HG02938 (cell line): Measurements from ENCODE around the gene INPP5A.

Experiments
- ATAC-seq: cut with Tn5 transposase; IDR thresholded peaks from one replicate; pipeline ENCODE4 v1.9.1; 2021; ENCODE audit warnings: mild to moderate bottlenecking, moderate library complexity; ENCODE audit not compliant: unreplicated experiment

The INPP5A gene

DNA sequence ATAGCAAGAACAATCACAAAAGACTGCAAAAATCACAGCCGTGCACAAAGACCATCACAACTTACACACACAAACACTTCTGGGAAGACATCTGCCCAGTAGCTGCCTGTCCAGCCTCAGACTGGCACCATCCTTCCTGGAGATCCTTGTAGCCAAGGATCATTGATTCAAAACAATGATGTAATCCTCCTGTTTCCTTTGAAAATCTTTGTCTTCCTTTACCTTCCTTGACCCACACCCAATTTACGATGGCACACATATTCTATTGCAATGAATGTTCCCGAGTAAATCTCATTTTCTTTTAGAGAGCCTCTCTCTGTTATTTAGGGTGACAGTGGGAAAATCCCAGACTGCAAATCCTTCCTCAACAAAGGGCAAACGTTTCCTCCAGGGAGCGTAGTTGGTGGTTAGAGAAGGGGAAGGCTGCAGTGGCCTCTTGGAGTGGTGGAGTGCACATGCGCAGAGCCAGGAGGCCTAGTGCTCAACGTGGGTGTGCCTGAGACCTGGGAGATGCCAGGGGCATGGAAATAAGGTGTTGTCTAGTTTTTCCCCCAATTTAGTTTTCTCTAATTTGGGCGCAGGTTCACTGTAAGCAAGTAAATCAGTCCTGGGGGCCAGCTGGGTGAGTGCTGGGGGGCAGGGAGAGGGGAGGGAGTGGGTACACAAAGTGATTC is 3.1 kb upstream of the INPP5A start:
- ATAC-seq, result no peak

DNA sequence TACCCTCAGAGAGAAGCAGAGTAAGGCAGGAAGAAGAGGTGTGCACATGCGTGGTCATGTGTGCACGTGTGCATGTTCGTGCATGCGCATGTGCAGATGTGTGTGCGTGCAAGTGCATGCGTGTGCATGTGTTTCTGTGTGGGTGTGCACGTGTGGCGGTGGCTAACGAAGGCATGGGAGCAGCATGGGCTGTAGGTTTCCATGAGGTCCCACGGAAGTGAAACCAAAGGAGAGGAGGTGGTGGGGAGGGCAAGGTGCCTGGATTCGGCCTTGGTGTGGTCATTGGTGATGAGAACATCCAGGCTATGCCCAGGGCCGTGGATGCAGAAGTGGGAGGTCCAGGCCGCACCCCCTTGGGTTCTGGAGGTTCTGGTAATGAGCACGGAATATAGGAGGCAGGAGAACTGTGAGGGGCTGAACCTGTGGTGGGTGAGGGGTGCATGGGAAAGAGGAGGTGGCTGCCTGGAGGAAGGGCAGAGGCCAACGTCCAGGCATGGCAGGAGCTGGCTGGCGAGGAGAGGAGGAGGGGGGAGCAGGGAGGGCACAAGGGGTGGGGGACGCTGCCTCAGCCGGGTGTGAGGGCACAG is 2.4 kb upstream of the INPP5A start:
- ATAC-seq, result no peak

DNA sequence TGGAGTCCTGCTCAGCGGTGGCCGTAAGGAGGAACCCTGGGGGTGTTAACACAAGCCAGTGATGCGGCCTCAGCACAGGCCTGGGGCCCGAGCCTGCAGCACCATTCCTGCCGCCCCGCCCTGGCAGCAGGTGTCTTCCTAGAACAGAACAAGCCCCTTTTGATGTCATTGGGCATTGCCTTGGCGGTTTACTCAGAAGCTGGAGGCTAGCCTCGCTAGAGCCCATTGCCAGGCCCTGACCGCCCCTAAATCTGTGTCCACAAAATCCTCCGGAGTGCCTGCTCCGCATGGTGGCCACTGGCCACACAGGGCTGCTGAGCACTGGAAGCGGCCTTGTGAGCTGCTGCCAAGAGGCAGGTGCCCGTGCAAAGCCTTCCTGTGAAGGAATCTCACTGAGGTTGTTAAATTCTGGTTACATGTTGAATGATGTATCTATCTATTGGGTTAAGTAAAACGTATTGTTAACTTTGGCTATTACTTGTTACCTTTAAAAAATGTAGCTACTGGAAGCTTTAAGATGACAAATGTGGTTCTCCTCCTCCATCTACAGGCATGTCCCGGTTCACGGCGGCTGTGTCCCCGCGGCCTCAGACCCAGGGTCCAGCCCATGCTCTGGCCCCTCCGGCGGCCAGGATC is 1.2 kb upstream of the INPP5A start:
- no peak for ATAC-seq

DNA sequence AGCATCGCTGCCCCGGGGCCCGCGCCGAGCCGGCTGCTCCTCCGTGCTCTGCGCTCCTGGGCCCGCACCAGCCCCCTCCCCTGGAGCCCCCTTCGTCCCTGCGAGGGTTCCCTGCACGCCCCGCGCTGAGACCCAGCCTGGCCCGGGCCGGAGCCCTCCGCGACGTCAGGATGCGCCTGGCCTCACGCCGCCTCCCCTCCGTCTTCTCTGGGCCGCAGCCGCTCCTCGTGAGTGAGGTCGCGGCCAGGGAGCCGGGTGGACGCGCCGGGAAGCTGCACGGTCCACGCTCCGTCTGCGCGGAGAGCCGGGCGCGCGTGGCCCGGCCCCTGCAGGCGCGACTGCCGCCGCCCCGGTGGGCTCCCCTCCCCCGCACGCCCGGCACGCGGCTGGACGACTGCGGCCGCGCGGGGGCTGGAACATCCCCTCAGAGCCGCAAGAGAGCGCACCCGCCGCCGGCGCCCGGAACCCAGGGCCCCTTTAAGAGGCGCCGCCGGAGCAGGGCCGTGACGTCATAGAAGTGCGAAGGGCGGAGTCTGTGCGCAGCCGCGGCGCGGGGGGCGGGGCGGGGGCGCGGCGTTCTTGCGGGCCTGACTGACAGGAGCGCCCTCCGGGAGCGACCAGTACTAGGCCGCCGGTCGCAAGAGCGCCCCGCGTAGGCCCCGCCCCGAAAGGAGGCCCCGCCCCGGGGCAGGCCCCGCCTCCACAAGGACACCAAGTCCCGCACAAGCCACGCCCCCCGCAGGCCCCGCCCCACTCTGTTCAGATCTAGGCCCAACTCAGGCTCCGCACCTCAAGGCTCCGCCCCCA is 507 bp upstream of the INPP5A start:
- ATAC-seq, result peak; percentile 83

DNA sequence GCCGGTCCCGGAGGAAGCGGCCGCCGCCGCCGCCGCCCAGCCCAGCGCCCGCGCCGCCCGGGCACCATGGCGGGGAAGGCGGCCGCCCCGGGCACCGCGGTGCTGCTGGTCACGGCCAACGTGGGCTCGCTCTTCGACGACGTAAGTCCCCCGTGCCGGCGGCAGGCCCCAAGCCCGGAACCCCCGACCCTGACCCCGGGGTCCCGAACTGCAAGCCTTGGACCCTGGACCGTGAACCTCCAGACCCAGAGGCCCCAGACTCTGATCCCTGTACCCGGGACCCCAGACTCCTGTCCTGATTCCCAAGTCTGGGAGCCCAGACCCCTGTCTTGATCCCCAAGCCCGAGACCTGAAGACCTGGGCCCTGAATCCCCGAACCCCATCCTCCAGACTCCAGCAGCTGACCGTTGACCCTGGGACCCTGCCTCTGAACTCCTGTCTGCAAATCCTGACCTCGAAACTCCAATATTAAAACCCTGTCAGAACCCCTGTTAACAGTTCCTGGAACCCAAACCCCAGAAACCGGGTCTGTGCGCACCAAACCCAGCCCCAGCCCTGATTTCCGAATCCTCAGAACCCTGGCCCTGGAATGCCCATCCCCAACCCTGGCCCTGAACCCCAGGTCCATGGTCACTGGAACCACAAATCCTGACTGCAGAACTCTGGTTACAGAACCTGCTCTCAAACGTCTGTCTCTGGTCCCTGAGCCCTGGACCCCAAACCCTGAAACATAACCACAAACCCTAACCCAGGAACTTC is 623 bp downstream of the INPP5A start:
- no peak for ATAC-seq

DNA sequence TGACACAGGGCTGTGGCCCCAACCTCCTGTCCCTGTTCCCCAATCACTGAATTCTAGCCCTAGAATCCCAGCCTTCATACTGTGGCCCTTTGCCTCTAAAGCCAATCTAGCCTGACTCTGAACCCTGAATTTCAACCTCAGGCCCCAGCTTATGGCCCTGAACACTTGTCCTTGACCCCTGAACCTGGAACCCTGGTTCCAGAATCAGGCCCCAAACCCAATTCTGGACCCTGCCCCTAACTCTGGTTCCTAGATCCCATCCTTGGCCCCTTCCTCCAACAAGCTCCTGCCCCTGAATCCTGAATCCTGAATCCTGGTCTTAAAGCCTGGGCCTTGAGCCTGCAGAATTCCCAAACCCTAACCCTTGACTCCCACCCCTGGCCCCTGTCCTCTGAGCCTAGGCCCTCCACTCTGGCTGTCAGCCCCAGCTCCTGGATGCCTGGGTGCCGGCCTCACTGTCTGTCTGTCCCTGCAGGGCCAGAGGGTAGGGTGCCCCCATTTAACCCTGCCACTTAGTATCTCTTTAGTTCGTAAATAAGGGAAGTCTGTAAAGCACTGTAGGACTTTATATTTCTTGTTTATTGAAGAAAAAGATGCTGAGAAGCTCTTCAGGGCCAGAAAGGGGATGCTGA is 1.3 kb downstream of the INPP5A start:
- no peak for ATAC-seq

DNA sequence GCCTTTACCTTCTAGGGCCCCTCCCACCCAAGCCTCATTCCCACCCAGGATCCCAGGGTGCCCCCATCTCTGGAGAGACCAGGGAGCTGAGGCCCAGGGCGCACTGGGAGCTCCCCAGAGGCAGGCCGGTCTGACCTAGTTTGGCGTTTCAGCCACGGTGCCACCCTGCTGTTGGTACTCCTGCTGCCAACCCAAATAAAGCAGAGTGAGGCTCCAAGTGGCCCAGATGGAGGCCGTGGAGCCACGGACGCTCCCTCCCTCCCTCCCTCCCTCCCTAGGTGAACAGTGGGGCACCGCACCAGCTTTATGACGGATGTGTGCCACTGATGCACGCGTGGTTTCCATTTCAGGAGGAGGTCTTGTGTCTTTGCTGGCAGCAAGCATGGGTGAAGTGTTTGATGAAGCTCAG is 1.8 kb downstream of the INPP5A start:
- ATAC-seq, result no peak

DNA sequence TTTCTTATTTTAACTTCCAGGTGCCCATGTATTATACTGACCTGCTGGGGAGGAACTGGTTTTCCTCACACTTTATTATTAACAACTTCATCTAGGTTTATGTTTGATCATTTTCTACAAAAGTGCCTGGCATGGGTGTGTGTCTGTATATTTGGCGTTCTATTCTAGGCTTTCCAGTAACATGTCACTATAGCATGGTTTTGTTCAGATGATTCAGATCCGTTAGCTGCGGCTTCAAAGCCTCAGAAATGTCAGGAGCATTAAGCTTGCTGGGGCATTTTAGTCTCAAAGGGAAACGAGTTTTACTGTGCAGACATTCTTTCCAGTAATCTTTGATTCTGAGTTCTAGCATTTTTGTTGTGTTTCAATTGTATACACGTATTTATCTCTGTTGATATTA is 2.3 kb downstream of the INPP5A start:
- no peak for ATAC-seq

DNA sequence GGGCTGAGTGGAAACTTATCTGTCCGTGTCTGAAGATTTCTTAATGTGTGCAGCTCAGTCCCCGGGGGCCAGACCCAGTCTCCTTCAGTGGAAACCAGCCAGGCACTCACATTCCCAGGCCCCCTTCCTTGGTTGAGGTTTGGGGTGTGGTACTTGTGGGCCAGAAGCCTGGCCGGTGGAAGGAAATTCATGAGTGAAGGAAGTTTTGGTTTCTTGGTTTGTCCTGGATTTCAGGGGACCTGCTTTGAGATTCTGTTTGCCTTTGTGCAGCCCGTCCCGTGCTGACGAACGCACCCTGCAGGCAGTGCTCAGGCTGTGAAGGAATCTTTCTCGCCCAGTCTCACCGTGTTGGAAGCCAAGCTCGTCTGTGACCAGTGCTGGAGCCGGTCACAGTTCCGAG is 2.9 kb downstream of the INPP5A start:
- ATAC-seq, result no peak

DNA sequence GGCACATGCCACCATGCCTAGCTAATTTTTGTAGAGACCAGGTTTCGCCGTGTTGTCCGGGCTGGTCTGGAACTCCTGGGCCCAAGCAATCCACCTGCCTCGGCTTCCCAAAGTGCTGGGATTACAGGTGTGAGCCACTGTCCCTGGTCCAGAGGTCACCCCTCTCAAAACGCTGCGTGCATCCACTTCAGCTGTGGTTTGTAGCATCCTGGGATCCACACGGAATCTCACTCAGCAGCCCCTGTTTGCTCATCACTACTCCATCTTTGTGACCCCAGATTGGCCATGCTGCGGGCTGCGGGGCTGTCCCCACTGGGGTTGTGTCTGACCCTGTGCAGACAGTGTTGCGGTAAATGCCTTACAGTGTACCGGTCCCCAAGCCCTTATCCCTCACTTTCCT is 3.5 kb downstream of the INPP5A start:
- ATAC-seq, result no peak

DNA sequence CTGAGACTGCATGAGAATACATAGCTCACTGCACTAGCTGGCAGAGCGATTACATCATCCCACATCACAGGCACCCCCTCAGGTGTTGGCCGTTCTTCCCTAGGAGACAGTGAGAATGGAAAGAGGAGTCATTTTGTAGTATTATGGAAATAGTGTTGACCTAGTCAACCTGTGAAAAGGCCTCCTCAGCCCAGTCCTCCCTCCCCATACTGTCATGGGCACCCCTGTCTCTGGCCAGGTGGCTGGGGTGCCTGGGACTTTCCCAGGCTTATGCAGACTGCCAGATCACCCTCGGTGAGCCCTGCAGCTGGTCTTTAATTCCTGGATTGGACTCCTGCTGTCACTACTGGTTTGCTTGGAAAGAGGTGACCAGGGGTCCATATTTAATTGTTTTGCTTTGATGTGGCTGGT is 4.0 kb downstream of the INPP5A start:
- no peak for ATAC-seq

DNA sequence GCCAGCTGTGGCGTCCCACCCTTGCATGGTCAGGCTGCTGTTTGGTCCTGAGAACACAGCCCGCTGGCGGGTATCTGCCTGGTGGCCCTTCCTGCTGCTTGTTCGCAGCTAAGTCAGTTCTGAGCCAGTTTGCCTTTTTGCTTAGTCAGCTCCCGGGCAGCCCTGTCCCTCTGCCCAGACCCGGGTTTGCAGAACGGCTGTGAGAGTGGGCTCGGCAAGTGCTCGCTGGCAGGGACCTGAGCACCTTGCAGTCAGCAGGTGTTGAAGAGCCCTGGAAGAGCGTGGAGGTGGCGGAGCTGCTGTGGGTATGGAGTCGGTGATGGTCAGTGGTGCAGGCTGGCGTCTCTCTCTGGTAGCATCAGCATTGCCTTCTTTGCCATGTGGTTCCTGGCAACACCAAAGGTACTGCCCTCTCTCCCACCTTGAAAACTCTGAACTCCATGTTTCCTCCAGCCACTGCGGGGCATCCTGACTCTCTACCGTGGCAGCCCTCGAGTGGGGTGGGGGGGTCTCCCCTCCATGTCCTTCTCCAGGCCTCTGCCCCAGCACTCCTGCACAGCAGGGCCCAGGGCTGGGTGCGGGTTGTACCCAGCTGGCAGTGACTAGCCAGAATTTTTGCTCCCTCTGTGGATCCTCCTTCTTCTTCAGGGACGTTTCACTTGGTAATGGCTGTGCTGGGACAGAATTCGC is 4.6 kb downstream of the INPP5A start:
- no peak for ATAC-seq

DNA sequence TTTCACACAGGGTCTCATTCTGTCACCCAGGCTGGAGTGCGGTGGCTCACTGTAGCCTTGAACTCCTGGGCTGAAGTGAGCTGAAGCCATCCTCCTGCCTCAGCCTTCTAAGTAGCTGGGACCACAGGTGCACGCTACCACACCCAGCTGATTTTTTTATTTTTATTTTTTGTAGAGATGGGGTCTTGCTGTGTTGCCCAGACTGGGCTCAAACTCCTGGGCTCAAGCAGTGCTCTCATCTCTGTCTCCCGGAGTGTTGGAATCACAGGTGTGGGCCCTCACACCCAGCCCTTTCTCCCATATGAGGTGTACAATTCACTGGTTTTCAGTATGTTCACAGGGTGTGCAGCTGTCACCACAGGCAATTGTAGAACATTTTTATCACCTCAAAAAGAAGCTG is 5.2 kb downstream of the INPP5A start:
- no peak for ATAC-seq

DNA sequence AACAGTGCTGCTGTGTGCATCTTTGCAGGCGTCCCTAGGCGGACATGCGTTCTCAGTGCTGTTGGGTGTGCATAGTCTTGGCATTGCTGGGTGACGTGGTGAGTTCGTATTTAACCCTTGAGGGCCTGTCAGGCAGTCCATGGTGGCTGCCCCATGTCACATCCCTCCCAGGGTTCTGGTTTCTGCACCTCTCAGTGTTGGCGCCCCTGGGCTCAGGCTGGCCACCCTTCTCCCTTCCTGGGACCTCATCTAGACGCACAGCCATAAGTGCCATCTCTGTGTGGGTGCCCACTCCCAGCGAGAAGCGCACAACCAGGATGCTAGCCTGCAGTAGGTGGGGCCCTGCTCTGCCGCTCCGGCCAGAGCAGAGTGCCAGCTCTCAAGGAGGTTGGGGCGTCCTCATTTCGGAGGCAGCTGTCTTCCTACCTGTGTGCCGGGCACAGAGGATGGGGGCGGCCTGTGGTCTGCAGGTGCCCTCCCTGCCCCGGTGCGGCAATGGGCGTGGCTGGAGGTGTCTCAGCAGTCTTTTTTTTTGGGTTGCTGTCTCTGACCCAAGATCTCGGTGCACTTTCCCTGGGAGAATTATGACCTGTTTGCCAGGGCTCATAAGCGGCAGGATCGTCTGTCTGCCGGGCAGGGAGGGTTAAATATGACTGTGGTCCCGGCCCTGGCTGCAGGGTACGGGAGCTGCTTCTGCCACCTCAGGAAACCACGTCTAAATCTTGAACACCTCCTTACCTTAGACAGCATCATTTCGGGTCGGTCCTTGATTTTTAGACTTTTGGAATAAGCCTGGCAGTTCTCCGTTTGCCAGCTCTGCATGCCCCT is 6.5 kb downstream of the INPP5A start:
- ATAC-seq, result no peak

DNA sequence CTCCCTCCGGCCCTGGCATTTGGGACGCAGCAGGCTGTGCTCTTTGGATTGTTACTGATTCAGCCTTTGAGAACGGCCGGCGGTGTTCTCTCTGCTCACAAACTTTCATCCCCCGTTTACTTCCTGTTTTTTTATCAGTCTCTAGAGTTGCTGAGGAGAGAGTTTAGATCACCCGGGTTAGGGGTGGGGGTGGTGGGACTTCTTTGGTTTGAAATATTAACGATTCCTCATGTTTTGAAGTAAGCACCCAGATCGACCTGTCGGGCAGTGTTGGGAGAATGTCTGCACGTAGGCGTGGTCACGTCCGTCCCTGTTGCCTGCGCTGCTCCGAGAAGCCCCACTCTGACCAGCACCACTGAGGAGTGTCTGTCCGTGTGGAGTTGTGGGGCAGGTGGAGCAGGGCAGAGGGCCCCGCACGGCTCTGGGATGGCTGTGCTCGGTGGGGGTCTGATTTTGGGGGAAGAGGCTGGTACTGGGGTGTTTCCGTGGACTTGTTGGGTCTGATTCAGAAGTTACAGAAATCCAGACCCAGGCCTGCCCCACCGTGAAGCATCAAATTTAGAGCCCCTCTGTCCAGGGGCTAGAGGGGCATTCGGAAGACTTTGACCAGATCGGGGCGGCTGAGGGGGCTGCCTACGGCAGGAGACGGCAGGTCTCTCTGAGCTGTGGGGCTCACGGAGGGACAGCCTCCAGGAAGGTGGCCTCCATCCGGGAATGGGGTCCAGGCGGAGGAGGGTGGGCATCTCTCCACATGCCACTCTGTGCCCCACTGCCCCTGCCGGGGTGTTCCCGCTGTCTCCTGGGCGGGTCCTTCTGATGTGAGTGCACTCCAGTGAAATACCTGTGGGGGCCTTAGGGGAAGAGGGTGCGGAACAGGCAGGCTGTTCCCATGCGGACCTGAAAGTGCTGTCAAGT is 7.4 kb downstream of the INPP5A start:
- ATAC-seq, result no peak

DNA sequence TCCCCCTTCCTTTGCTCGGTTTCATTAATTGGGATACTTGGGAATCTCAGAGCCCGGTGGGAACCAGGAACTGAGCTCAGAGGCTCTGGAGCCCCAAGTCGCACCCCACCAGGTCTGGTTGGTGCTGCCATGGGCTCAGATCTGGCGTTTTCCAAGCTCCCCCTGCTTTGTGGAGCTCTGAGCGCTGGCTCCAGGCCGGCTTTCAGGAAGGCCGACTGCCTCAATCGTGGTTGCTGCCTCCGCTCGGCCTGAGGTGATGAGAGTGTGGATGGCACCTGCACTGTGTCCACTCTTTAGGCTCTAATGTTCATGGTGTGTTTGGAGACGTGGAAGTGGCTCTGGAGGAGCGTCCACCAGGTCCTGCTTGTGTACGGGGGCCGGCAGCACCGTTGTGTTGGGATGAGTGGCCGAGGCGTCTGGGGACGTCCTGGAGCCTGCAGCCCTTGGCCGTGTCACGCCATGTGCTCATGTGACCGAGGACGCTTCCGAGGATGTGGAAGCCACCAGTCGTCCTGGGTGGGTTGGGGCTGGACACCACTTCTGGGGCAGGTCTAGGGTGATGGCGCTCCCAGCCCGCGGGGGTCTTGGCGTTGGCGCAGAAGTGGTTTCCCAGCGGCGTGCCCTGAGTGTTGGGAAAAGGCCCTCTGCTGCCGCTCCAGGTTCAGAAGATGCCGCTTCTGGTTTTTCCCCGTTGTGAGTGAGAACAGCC is 8.2 kb downstream of the INPP5A start:
- ATAC-seq, result no peak
